ENCODE results near the gene THRA. TPM values are rescaled to one million over a fixed set of nuclear protein-coding genes. Genes with fewer than 3 reads are reported as not detected.

The THRA gene
- total and polyA plus RNA-seq, 2 donors (not counting 3 experiments of a cell fraction or from before 2014, with no cell fraction given) = 17.4 to 29.6 TPM

DNA sequence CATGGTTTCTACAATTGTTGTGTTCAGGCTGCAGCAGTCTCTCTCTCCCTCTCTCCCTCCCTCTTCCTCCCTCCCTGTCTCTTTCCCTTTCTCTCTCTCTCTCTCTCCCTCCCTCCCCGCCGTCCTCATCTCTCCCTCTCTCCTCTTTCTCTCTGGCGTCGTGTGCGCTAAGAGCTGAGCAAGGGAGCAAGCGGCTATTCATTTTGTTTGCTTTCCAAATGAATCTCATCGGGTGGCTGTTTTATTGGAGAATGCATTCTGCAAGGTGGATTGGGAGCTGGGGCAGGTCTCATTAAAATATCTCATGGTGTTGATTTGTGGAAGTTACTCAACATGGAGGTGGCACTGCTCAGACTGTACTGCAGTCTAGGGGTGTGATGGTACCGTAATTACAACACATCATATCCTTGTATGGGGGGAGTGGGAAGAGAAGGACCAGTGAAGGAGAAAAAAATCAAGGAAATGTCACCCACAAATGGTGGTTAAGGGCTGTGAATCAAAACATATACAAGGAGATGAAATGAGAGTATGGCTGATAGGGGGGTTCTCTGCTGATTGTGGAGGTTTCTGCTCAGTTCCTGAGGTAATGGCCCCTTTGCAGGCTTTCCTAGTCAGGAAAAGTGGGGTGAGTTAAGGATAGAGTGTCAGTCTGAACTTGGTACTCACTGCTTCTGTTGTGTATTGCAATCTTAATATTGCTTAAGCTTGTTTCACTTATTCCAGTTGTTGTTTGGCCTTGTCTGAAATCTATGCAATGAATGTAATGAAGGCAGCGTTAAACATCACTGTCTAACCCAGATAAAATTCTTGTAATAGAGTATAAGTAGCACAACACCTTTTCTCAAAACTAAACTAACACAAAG lies 61.7 kb downstream of the THRA start:
- FAIRE-seq (peak; percentile 87), DNase-seq (ENCODE audit: low read depth, low spot score) (peak; percentile 34)
- Histone ChIP-seq H2AFZ (ENCODE audit: low read depth, low read length) (no peak overlapping the region), H3K9me3 (replicated peaks; ENCODE audit: control insufficient read depth, insufficient read depth, low read length) (no peaks in the 10 kb centered on the region), H3K9me1 (replicated peaks; ENCODE audit: control insufficient read depth, extremely low read depth, insufficient read depth, low read length) (no peaks in the 10 kb centered on the region), H3K36me3 (ENCODE audit: control insufficient read depth in 2 of 2, extremely low read depth in 1 of 2, insufficient read depth in 2 of 2, low read length in 2 of 2) (peaks cover 10 to 12% of the 10 kb centered on the region in 2 experiments), H3K27ac (ENCODE audit: insufficient read depth, low read depth, low read length) (no peak overlapping the region), H3K4me1 (ENCODE audit: control insufficient read depth, extremely low read depth, insufficient read depth, low read length) (peaks cover 22% of the 10 kb centered on the region), H3K79me2 (ENCODE audit: control insufficient read depth, insufficient read depth, low read length) (peaks cover 62% of the 10 kb centered on the region), H3K27me3 (ENCODE audit: control insufficient read depth in 2 of 2, insufficient read depth in 2 of 2, low read length in 2 of 2) (no peaks in the 10 kb centered on the region), H3K4me3 (replicated peaks in 1 of 3; ENCODE audit: insufficient read depth in 1 of 3, low read depth in 1 of 3, low read length in 3 of 3) (peak overlapping the region; percentile 28 to 100 (median 95)), H3K9ac (replicated peaks; ENCODE audit: extremely low read depth, insufficient read depth, low read length) (peak overlapping the region; percentile 59), H4K20me1 (replicated peaks; ENCODE audit: control insufficient read depth, extremely low read depth, insufficient read depth, low read length) (peaks cover 9% of the 10 kb centered on the region), H3K4me2 (ENCODE audit: insufficient read depth, low read length) (peak overlapping the region; percentile 94)
- BruUV-seq (replicated peaks) = no TSS peak
- CTCF ChIA-PET = interaction anchor here (0.7 to 4.7 kb wide), 12 partner anchors 9 to 89 kb away, joined by 3 to 109 read pairs (median 6); no protein-coding TSS in a partner anchor
- POLR2A ChIA-PET = interaction anchor here (0.6 to 1.6 kb wide), 2 partner anchors 13 to 15 kb away, joined by 6 to 11 read pairs; partner anchors contain the start of gene CASC3
- intact Hi-C loops (cut with micrococcal nuclease) = no loop called here
- dilution Hi-C loops (cut with MboI; ENCODE audit: extremely low pct_ligation_motif_present, low sequenced_read_pairs) = no loop called here
- no peak for TF ChIP-seq CTCF (IDR thresholded peaks at IDR 0.05; ENCODE audit: extremely low read depth in 1 of 2, insufficient read depth in 1 of 2, low read depth in 1 of 2, low read length in 2 of 2)
- TF ChIP-seq POLR2AphosphoS5 (IDR thresholded peaks at IDR 0.05; ENCODE audit: insufficient read depth, low read depth, low read length) = peak; percentile 3
- TF ChIP-seq GATA2 (IDR thresholded peaks at IDR 0.05; ENCODE audit: insufficient read depth, insufficient read length, low read depth, low read length) = no peak
- TF ChIP-seq POLR2A (IDR thresholded peaks at IDR 0.05; ENCODE audit: low read depth, low read length) = no peak
- TF ChIP-seq EZH2 (IDR thresholded peaks at IDR 0.05; ENCODE audit: borderline replicate concordance, low read depth, low read length, severe bottlenecking) = no peak
- TF ChIP-seq JUN (IDR thresholded peaks at IDR 0.05; ENCODE audit: borderline replicate concordance, insufficient read depth, insufficient read length, low read depth) = no peak
- no peak for TF ChIP-seq MAX (IDR thresholded peaks at IDR 0.05; ENCODE audit: insufficient read depth, insufficient read length)

All from endothelial cell of umbilical vein (primary cell).